GM12878 (cell line): ENCODE measurements around the gene PSMD1. TPM values are rescaled to one million over a fixed set of nuclear protein-coding genes. Genes with fewer than 3 reads are reported as not detected.

Experiments used
- CREB1 ChIP-seq: IDR thresholded peaks from 2 replicates; pipeline ENCODE4 v1.6.1; 2012; ENCODE audit warnings: low read depth, mild to moderate bottlenecking, inconsistent platforms
- IRF5 ChIP-seq: fragments of 450-650 bp; IDR thresholded peaks from 2 replicates; pipeline ENCODE4 v1.6.1; 2017; ENCODE audit warnings: borderline replicate concordance
- JUND ChIP-seq: IDR thresholded peaks from 2 replicates; pipeline ENCODE4 v1.6.1; 2012; ENCODE audit warnings: low read depth, mild to moderate bottlenecking, low read length, improper control_type of control experiment, moderate library complexity
- NBN ChIP-seq: fragments of 450-650 bp; IDR thresholded peaks from 2 replicates; pipeline ENCODE4 v1.6.1; 2016
- POLR2A ChIP-seq: IDR thresholded peaks from 2 replicates; pipeline ENCODE4 v1.6.1; 2011; ENCODE audit warnings: low read depth, mild to moderate bottlenecking, low read length
- TAF1 ChIP-seq: IDR thresholded peaks from 2 replicates; pipeline ENCODE4 v1.6.1; 2011; ENCODE audit warnings: mild to moderate bottlenecking, low read depth, low read length, borderline replicate concordance
- ZNF274 ChIP-seq: IDR thresholded peaks from one replicate; pipeline ENCODE4 v1.8.0; 2011; ENCODE audit not compliant: insufficient read length, insufficient read depth
- polyA plus RNA-seq, 11 experiments: library from polyadenylated mRNA; depleted of rRNA in 4 of 11; unstranded in 6 of 11; stranded (reverse) in 5 of 11; fragments of >200 nt; fragmentation: Nextera tagmentation in 4 of 11; fragmentation: Illumina TruSeq in 1 of 11; extraction: Ambion mirVana in 4 of 11; extraction: Trizol in 1 of 11; gene quantifications; 1 replicate in 1 of 11; 2 replicates in 10 of 11; pipeline versions ENCODE4 v1.2.1 to v1.2.3, GENCODE V29; 2011 to 2016; ENCODE audit warnings: inconsistent platforms in 2 of 11, missing spikeins in 2 of 11, low read depth in 1 of 11
- total RNA-seq, 4 experiments: library from RNA; depleted of rRNA in 3 of 4; stranded (reverse); fragments of >200 nt in 3 of 4; fragmentation: Illumina TruSeq in 1 of 4; extraction: Trizol in 1 of 4; gene quantifications; 2 replicates each; pipeline versions ENCODE4 v1.2.1 to v1.2.3, GENCODE V29; 2013 to 2021
- TF ChIP-seq, protein P1 (sequence below), 3 experiments: IDR thresholded peaks in 2 of 3; conservative IDR thresholded peaks in 1 of 3; 2 replicates each; pipeline ENCODE4 v1.5.1; 2011; ENCODE audit warnings: low read depth in 3 of 3, low read length in 3 of 3, mild to moderate bottlenecking in 3 of 3, control low read depth in 2 of 3, moderate library complexity in 2 of 3, inconsistent platforms in 1 of 3, mixed read lengths in 1 of 3; ENCODE audit not compliant: control insufficient read depth in 2 of 3, insufficient read depth in 1 of 3; ENCODE audit errors: extremely low read depth in 1 of 3
- TF ChIP-seq, protein P2 (sequence below): fragments of 150-350 bp; IDR thresholded peaks from 2 replicates; pipeline ENCODE4 v1.6.1; 2016; ENCODE audit warnings: low read depth, low read length
- TF ChIP-seq, protein P3 (sequence below): IDR thresholded peaks from 2 replicates; pipeline ENCODE4 v1.6.1; 2011; ENCODE audit warnings: borderline replicate concordance, low read depth, mild to moderate bottlenecking, moderate library complexity, low read length; ENCODE audit not compliant: insufficient read depth, poor library complexity, severe bottlenecking

Gene PSMD1
- total and polyA plus RNA-seq, 10 of the 15 experiments (the other 5 are each of a cell fraction or from before 2014, with no cell fraction given) = 87.4 to 220 (median 139) TPM

DNA sequence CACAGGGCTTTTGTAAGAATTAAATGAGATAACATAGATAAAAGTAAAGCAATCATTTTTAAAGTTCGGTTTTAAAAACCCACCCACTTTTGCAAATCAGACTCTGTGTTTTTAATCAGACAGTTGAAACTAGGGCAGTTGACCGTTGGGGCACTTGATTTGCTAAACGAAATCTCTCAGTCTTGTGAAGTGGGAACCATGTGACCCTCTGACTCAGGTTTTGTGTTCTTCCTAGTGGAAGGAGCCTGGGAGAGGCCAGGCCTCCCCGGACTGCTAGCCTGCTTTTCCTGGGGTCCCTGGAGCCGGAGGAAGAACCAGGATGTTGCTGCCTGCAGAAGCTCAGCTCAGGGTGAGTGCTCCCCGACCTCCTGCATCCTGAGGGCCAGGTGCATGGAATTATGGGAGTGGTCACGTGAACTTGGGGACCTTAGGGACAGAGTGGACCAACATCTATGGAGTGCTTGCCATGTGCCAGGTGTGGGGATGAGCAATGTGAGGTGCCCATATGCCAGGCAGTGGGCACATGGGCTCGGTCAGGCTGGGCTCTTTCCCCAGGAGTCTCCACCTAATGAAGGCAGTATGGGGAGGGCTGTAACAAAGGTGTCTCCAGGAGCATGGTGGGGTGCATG, 15.5 kb upstream of the PSMD1 start (continued):
- TF ChIP-seq, protein P1, sequence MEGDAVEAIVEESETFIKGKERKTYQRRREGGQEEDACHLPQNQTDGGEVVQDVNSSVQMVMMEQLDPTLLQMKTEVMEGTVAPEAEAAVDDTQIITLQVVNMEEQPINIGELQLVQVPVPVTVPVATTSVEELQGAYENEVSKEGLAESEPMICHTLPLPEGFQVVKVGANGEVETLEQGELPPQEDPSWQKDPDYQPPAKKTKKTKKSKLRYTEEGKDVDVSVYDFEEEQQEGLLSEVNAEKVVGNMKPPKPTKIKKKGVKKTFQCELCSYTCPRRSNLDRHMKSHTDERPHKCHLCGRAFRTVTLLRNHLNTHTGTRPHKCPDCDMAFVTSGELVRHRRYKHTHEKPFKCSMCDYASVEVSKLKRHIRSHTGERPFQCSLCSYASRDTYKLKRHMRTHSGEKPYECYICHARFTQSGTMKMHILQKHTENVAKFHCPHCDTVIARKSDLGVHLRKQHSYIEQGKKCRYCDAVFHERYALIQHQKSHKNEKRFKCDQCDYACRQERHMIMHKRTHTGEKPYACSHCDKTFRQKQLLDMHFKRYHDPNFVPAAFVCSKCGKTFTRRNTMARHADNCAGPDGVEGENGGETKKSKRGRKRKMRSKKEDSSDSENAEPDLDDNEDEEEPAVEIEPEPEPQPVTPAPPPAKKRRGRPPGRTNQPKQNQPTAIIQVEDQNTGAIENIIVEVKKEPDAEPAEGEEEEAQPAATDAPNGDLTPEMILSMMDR (IDR thresholded peaks at IDR 0.05 in 2 of 3, conservative IDR thresholded peaks at IDR 0.05 in 1 of 3; ENCODE audit: control insufficient read depth in 2 of 3, extremely low read depth in 1 of 3, insufficient read depth in 1 of 3, low read depth in 3 of 3, low read length in 3 of 3) = no peak
- TF ChIP-seq, protein P2, sequence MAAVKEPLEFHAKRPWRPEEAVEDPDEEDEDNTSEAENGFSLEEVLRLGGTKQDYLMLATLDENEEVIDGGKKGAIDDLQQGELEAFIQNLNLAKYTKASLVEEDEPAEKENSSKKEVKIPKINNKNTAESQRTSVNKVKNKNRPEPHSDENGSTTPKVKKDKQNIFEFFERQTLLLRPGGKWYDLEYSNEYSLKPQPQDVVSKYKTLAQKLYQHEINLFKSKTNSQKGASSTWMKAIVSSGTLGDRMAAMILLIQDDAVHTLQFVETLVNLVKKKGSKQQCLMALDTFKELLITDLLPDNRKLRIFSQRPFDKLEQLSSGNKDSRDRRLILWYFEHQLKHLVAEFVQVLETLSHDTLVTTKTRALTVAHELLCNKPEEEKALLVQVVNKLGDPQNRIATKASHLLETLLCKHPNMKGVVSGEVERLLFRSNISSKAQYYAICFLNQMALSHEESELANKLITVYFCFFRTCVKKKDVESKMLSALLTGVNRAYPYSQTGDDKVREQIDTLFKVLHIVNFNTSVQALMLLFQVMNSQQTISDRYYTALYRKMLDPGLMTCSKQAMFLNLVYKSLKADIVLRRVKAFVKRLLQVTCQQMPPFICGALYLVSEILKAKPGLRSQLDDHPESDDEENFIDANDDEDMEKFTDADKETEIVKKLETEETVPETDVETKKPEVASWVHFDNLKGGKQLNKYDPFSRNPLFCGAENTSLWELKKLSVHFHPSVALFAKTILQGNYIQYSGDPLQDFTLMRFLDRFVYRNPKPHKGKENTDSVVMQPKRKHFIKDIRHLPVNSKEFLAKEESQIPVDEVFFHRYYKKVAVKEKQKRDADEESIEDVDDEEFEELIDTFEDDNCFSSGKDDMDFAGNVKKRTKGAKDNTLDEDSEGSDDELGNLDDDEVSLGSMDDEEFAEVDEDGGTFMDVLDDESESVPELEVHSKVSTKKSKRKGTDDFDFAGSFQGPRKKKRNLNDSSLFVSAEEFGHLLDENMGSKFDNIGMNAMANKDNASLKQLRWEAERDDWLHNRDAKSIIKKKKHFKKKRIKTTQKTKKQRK = no peak
- TF ChIP-seq POLR2A (no peak), ZNF274 (no peak), IRF5 (no peak), CREB1 (no peak), TAF1 (no peak), JUND (no peak), NBN (no peak)
- TF ChIP-seq, protein P3, sequence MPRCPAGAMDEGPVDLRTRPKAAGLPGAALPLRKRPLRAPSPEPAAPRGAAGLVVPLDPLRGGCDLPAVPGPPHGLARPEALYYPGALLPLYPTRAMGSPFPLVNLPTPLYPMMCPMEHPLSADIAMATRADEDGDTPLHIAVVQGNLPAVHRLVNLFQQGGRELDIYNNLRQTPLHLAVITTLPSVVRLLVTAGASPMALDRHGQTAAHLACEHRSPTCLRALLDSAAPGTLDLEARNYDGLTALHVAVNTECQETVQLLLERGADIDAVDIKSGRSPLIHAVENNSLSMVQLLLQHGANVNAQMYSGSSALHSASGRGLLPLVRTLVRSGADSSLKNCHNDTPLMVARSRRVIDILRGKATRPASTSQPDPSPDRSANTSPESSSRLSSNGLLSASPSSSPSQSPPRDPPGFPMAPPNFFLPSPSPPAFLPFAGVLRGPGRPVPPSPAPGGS = no peak
